ENCODE measurements around the gene TRIP11.

DNA sequence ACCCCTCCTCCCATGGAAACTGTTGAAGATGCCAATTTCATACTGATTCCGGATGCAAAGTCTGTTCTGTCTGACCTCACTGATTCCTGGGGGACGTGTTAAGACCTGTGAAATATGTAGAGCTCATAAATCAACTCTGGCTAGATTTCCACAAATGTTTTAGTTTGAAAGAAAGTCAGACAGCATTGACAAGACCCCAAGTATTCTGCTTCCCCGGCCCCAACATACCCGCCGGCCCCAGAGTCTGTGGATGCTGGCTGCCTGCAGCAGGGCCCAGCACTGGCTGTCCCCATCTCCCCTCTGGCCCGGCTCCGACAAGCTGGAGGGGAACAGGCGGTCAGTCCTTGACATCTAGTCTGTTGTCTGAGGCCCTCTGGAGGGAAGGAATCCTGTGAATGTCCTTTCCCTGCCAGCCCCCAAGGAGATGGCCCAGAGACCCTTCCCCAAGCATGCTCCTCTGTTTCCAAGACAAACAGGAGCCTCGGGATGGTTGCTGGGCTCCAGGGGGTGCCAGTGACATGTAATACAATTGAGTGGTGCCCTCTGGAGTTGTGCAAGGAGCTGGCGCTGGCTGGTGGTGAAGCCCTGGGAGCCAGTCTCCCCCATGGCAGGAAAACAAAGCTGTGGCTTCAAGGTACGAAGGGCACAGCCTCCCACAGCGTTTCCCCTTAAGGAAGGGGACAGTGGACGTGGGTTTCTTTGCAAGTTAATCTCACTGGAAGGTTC, 114.7 kb downstream of the TRIP11 start:
- TF ChIP-seq GATA2 (IDR thresholded peaks at IDR 0.05; ENCODE audit: low read depth, low read length) (no peak), GATA3 (IDR thresholded peaks at IDR 0.05; ENCODE audit: low read depth, low read length) (no peak)

All from SH-SY5Y (cell line).